ENCODE measurements around the gene RBFOX1. TPM values are rescaled to one million over a fixed set of nuclear protein-coding genes. Genes with fewer than 3 reads are reported as not detected.

Gene RBFOX1
- total RNA-seq, 4 donors from 2014 or later: not detected

DNA sequence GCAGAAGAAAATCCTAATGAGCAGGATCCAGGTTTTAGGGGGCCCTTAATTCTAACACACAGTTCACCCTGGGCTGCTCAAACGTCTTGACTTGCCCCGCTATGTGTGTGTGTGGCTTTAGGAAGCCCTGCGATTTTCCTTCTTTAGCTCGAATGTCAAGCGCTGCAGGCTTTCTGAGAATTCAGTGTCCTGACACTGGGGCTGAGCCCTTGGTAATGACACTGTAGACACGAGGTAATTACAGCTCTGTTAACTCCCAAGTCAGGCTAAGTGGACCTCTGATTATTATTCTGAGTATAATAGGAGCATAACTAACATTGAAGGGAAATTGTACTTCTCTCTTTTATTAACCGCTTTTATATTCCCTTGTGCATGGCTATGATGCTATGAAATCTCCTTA is 202.1 kb downstream of the RBFOX1 start:
- Histone ChIP-seq H3K36me3 (no peaks in the 10 kb centered on the region), H3K4me1 (no peaks in the 10 kb centered on the region), H3K27ac (replicated peaks in 1 of 4) (no peak overlapping the region), H3K27me3 (no peaks in the 10 kb centered on the region), H3K4me3 (no peak overlapping the region), H3K9me3 (peaks cover 0 to 10% (median 3%) of the 10 kb centered on the region in 4 donors)
- no peak for TF ChIP-seq POLR2AphosphoS5 (IDR thresholded peaks at IDR 0.05)
- 70% methylated on average over 7 of the region's 7 CpGs for WGBS
- no peak for DNase-seq (ENCODE audit: extremely low spot score)
- intact Hi-C loops (cut with DNase I): no loop called here

DNA sequence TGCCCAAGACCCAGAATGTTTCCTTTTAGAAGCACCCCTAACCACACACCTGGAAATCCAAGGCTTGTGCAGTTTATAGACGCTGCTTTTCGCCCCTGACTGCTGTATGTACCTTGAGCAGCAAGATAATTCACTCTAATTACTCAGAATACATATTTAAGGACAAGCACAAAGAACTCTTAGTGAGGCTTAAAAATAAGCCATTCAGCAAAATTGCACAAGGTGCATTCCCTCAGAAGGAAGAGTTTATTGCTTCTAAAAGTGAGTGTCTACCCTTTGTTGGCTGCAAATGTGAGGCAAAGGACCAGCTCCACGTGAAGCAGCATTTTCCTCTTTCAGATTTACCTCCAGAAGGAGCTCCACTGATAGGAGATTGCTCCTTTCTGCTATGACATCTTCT is 208.4 kb downstream of the RBFOX1 start:
- peaks cover 0 to 9% (median 0%) of the 10 kb centered on the region in 4 donors for H3K27me3 ChIP-seq
- peaks cover 0 to 10% (median 3%) of the 10 kb centered on the region in 4 donors for H3K9me3 ChIP-seq
- DNase-seq (ENCODE audit: extremely low spot score): no peak
- no peaks in the 10 kb centered on the region for H3K36me3 ChIP-seq
- TF ChIP-seq POLR2AphosphoS5 (IDR thresholded peaks at IDR 0.05): no peak
- TF ChIP-seq, protein P1, sequence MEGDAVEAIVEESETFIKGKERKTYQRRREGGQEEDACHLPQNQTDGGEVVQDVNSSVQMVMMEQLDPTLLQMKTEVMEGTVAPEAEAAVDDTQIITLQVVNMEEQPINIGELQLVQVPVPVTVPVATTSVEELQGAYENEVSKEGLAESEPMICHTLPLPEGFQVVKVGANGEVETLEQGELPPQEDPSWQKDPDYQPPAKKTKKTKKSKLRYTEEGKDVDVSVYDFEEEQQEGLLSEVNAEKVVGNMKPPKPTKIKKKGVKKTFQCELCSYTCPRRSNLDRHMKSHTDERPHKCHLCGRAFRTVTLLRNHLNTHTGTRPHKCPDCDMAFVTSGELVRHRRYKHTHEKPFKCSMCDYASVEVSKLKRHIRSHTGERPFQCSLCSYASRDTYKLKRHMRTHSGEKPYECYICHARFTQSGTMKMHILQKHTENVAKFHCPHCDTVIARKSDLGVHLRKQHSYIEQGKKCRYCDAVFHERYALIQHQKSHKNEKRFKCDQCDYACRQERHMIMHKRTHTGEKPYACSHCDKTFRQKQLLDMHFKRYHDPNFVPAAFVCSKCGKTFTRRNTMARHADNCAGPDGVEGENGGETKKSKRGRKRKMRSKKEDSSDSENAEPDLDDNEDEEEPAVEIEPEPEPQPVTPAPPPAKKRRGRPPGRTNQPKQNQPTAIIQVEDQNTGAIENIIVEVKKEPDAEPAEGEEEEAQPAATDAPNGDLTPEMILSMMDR (IDR thresholded peaks at IDR 0.05): no peak
- no peak for TF ChIP-seq EP300 (IDR thresholded peaks at IDR 0.05)
- no peak for TF ChIP-seq POLR2A (IDR thresholded peaks at IDR 0.05; ENCODE audit: low read depth)
- WGBS: 70% methylated on average over 3 of the region's 3 CpGs
- H3K4me3 ChIP-seq: no peak overlapping the region
- H3K4me1 ChIP-seq: no peaks in the 10 kb centered on the region
- intact Hi-C loops (cut with DNase I): no loop called here
- no peak overlapping the region for H3K27ac ChIP-seq (replicated peaks in 1 of 4)

DNA sequence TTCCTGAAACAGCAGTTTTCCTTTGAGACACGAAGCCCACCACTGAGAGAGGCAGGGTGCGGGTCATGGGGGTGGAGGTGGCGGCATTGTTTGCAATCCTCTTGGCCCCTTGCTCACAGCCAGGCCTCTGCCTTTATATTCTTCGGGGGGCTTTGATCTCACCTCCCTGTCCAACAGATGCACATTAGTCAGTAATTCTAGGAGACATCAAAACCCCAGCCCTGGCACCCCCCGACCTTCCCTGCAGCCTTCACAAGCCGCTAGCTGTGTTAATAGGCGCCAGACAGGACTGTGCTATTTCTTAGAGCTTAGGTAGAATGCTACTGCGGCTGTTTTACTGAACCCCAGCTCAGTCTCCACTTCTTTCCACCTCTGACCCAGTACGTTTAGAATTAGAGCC is 212.6 kb downstream of the RBFOX1 start:
- Histone ChIP-seq H3K4me1 (no peaks in the 10 kb centered on the region), H3K4me3 (no peak overlapping the region), H3K36me3 (no peaks in the 10 kb centered on the region), H3K27me3 (peaks cover 0 to 9% (median 0%) of the 10 kb centered on the region in 4 donors), H3K9me3 (no peaks in the 10 kb centered on the region), H3K27ac (replicated peaks in 1 of 4) (no peak overlapping the region)
- 54% methylated on average over 9 of the region's 9 CpGs for WGBS
- TF ChIP-seq EP300 (IDR thresholded peaks at IDR 0.05) (no peak), POLR2A (IDR thresholded peaks at IDR 0.05; ENCODE audit: low read depth) (no peak), POLR2AphosphoS5 (IDR thresholded peaks at IDR 0.05) (no peak)
- TF ChIP-seq, protein P1 (IDR thresholded peaks at IDR 0.05): no peak
- DNase-seq (ENCODE audit: extremely low spot score): no peak
- intact Hi-C loops (cut with DNase I): no loop called here

DNA sequence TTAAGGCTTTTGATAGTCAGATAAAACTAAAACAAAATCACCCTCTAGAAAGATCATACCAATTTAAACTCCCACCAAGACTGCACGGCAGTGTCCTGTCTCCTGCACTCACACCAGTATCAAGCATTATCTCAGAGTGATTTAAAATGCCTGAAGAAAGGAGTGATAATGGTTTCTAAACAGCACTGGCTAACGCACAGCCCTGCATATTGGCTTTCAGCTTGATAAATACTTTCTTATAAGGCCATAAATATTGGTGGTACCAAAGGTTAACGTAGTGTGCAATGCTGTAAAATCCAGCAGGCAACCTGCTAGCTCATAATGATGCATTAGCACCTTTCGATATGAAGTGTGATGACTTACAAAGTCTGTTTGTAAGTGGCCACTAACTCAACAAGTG is 214.3 kb downstream of the RBFOX1 start:
- Histone ChIP-seq H3K27me3 (peaks cover 0 to 9% (median 0%) of the 10 kb centered on the region in 4 donors), H3K4me3 (no peak overlapping the region), H3K36me3 (no peaks in the 10 kb centered on the region), H3K4me1 (no peaks in the 10 kb centered on the region), H3K9me3 (no peaks in the 10 kb centered on the region), H3K27ac (replicated peaks in 1 of 4) (no peak overlapping the region)
- DNase-seq (ENCODE audit: extremely low spot score): no peak
- 27% methylated on average over 4 of the region's 4 CpGs for WGBS
- TF ChIP-seq POLR2AphosphoS5 (IDR thresholded peaks at IDR 0.05): no peak
- TF ChIP-seq POLR2A (IDR thresholded peaks at IDR 0.05; ENCODE audit: low read depth): no peak
- no peak for TF ChIP-seq EP300 (IDR thresholded peaks at IDR 0.05)
- TF ChIP-seq, protein P1 (IDR thresholded peaks at IDR 0.05): no peak
- intact Hi-C loops (cut with DNase I): no loop called here

DNA sequence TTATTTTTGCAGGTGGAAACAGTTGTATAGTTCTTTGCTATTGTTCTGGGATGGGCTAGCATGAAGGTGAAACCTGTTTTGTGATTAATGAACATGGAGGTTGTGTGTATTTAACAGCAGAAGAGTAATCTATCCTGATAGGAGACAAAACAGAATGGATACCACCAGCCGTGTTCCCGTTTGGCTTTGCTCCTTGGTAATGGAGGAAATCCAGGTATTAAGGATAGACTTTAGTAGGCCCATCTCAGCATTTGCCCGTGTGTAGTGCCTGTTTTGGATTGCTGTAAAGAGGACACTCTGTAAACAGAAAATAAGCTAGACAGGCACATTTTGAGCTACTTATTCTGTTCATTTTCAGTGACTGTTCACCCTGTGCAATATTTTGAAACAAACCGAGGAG is 215.1 kb downstream of the RBFOX1 start:
- TF ChIP-seq POLR2AphosphoS5 (IDR thresholded peaks at IDR 0.05) (no peak), EP300 (IDR thresholded peaks at IDR 0.05) (no peak), POLR2A (IDR thresholded peaks at IDR 0.05; ENCODE audit: low read depth) (no peak)
- TF ChIP-seq, protein P1 (IDR thresholded peaks at IDR 0.05): no peak
- Histone ChIP-seq H3K27me3 (peaks cover 0 to 9% (median 0%) of the 10 kb centered on the region in 4 donors), H3K36me3 (no peaks in the 10 kb centered on the region), H3K4me3 (no peak overlapping the region), H3K27ac (replicated peaks in 1 of 4) (no peak overlapping the region), H3K9me3 (no peaks in the 10 kb centered on the region), H3K4me1 (no peaks in the 10 kb centered on the region)
- DNase-seq (ENCODE audit: extremely low spot score): no peak
- WGBS: 26% methylated on average over 4 of the region's 4 CpGs
- intact Hi-C loops (cut with DNase I): no loop called here
